HepG2 (cell line): ENCODE data around the gene TM2D3. TPM values are rescaled to one million over a fixed set of nuclear protein-coding genes. Genes with fewer than 3 reads are reported as not detected.

Source experiments
- DMAP1 ChIP-seq: IDR thresholded peaks from 2 replicates; pipeline ENCODE4 v1.6.1; 2016
- EHMT2 ChIP-seq: fragments of 200-600 bp; sonication (generic); IDR thresholded peaks from 2 replicates; pipeline ENCODE4 v1.7.0; 2017; ENCODE audit warnings: antibody characterized with exemption, low read depth, low read length, borderline replicate concordance
- EP300 ChIP-seq, 3 experiments: sonication (generic) in 1 of 3; formaldehyde crosslinking in 1 of 3; IDR thresholded peaks; 2 replicates each; pipeline versions ENCODE4 v1.5.1 to v1.6.1; 2011 to 2020; ENCODE audit warnings: low read depth in 2 of 3, low read length in 2 of 3, borderline replicate concordance in 1 of 3, improper control_type of control experiment in 1 of 3, mild to moderate bottlenecking in 1 of 3, missing genetic modification reagents in 1 of 3, moderate library complexity in 1 of 3
- JUN ChIP-seq: sonication (generic); formaldehyde crosslinking; IDR thresholded peaks from 2 replicates; pipeline ENCODE4 v1.4.0; 2020; ENCODE audit warnings: mild to moderate bottlenecking, missing genetic modification reagents
- NFKB2 ChIP-seq: sonication (generic); formaldehyde crosslinking; IDR thresholded peaks from 2 replicates; pipeline ENCODE4 v1.4.0; 2020; ENCODE audit warnings: missing genetic modification reagents, borderline replicate concordance
- PAWR ChIP-seq: sonication (generic); formaldehyde crosslinking; IDR thresholded peaks from 2 replicates; pipeline ENCODE4 v1.4.0; 2020; ENCODE audit warnings: missing genetic modification reagents, mild to moderate bottlenecking, borderline replicate concordance
- PHF21A ChIP-seq: sonication (generic); formaldehyde crosslinking; IDR thresholded peaks from 2 replicates; pipeline ENCODE4 v1.5.0; 2020; ENCODE audit warnings: mild to moderate bottlenecking, missing genetic modification reagents
- PHF8 ChIP-seq: sonication (generic); formaldehyde crosslinking; IDR thresholded peaks from 2 replicates; pipeline ENCODE4 v1.5.0; 2020; ENCODE audit warnings: missing genetic modification reagents
- RFXANK ChIP-seq: IDR thresholded peaks from 2 replicates; pipeline ENCODE4 v1.6.1; 2016
- ZC3H13 ChIP-seq: sonication (generic); formaldehyde crosslinking; IDR thresholded peaks from 2 replicates; pipeline ENCODE4 v1.8.1; 2023; ENCODE audit warnings: mild to moderate bottlenecking, missing genetic modification reagents, moderate library complexity
- ZMAT3 ChIP-seq: sonication (generic); formaldehyde crosslinking; conservative IDR thresholded peaks from 2 replicates; pipeline ENCODE4 v1.7.0; 2021; ENCODE audit warnings: missing genetic modification reagents
- ZNF24 ChIP-seq: fragments of 450-650 bp; IDR thresholded peaks from 2 replicates; pipeline ENCODE4 v1.6.1; 2017; ENCODE audit warnings: antibody characterized with exemption, mild to moderate bottlenecking
- ZNF264 ChIP-seq: sonication (generic); formaldehyde crosslinking; IDR thresholded peaks from 2 replicates; pipeline ENCODE4 v1.4.0; 2020; ENCODE audit warnings: missing genetic modification reagents
- ZNF326 ChIP-seq: sonication (generic); formaldehyde crosslinking; IDR thresholded peaks from 2 replicates; pipeline ENCODE4 v1.4.0; 2020; ENCODE audit warnings: missing genetic modification reagents, borderline replicate concordance
- ZNF446 ChIP-seq: sonication (generic); formaldehyde crosslinking; IDR thresholded peaks from 2 replicates; pipeline ENCODE4 v1.5.0; 2020; ENCODE audit warnings: mild to moderate bottlenecking, missing genetic modification reagents
- ZNF75D ChIP-seq: sonication (generic); formaldehyde crosslinking; IDR thresholded peaks from 2 replicates; pipeline ENCODE4 v1.8.1; 2023; ENCODE audit warnings: missing genetic modification reagents, mild to moderate bottlenecking, borderline replicate concordance
- ZNF879 ChIP-seq: sonication (generic); formaldehyde crosslinking; IDR thresholded peaks from 2 replicates; pipeline ENCODE4 v1.8.1; 2023; ENCODE audit warnings: missing genetic modification reagents
- ZSCAN12 ChIP-seq: sonication (generic); formaldehyde crosslinking; IDR thresholded peaks from 2 replicates; pipeline ENCODE4 v1.9.0; 2021; ENCODE audit warnings: mild to moderate bottlenecking, missing genetic modification reagents
- ZSCAN9 ChIP-seq: IDR thresholded peaks from 2 replicates; pipeline ENCODE4 v1.6.1; 2016; ENCODE audit warnings: borderline replicate concordance
- polyA plus RNA-seq, 8 experiments: library from polyadenylated mRNA; depleted of rRNA in 3 of 8; stranded (reverse) in 7 of 8; unstranded in 1 of 8; fragments of >200 nt; fragmentation: Illumina TruSeq in 4 of 8; extraction: Trizol in 4 of 8; gene quantifications; 2 replicates each; pipeline versions ENCODE4 v1.2.1 to v1.2.3, GENCODE V29; 2011 to 2016; ENCODE audit warnings: low read depth in 4 of 8, missing spikeins in 1 of 8, mixed read lengths in 1 of 8; ENCODE audit not compliant: insufficient read depth in 1 of 8
- total RNA-seq, 5 experiments: library from RNA; depleted of rRNA; stranded (reverse); fragments of >200 nt; fragmentation: Illumina TruSeq; extraction: Trizol; gene quantifications; 2 replicates each; pipeline ENCODE4 v1.2.3, GENCODE V29; 2016; ENCODE audit warnings: low read depth in 1 of 5
- TF ChIP-seq, protein P1 (sequence below), 2 experiments: sonication (generic) in 1 of 2; formaldehyde crosslinking in 1 of 2; IDR thresholded peaks; 2 replicates each; pipeline versions ENCODE4 v1.5.1 to v1.6.1; 2011 to 2020; ENCODE audit warnings: borderline replicate concordance in 1 of 2, low read depth in 1 of 2, low read length in 1 of 2, mild to moderate bottlenecking in 1 of 2, missing genetic modification reagents in 1 of 2, moderate library complexity in 1 of 2
- TF ChIP-seq, protein P2 (sequence below): sonication (generic); formaldehyde crosslinking; IDR thresholded peaks from 2 replicates; pipeline ENCODE4 v1.5.1; 2020; ENCODE audit warnings: missing genetic modification reagents, mild to moderate bottlenecking, borderline replicate concordance
- TF ChIP-seq, protein P3 (sequence below): sonication (generic); formaldehyde crosslinking; IDR thresholded peaks from 2 replicates; pipeline ENCODE4 v1.5.0; 2020; ENCODE audit warnings: mild to moderate bottlenecking, missing genetic modification reagents, borderline replicate concordance
- TF ChIP-seq, protein P4 (sequence below): sonication (generic); formaldehyde crosslinking; IDR thresholded peaks from 2 replicates; pipeline ENCODE4 v1.5.0; 2020; ENCODE audit warnings: missing genetic modification reagents

The TM2D3 gene
- total and polyA plus RNA-seq, 2 of the 13 experiments (the other 11 are each of a cell fraction or from before 2014, with no cell fraction given) = 31.1 to 72.7 TPM

DNA sequence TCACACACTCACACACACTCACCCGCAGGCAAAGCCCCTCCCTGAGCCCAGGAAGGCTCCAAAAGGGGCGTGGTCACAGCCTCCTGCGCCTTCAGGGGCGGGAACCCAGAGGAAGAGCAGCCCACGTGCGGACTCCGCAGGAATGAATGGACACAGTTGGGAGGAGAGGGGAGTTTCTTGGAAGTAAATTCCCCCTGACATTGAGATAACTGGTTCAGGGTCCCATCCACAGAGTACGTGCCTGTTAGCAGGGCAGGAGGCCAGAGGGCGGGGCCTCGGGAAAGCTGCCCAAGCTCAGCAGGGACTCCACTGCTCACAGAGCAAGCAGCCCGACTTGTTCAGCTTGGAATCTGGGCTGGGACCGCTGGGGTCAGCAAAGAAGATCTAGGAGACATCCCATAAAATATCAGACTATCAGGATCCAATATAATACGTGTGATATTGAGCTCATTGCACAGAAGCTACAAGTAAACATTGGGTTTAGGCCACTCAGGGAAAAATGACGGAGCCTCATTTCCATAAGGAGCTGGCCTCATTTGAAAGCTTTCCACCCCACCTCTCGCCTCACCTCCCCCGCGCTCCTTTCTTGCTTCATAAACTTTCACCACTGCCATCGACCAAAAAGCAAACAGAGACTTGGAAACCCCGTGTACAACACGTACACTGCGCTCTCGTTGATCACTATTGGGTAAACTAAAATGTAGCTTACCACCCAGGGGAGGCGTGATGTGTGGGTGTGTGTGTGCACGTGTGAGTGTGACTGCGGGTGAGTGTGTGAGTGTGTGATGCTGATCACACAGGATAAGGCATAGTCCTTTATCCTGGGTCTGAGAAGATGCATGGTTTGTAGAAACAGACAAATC, 36.0 kb downstream of the TM2D3 start (continued):
- TF ChIP-seq, protein P1, sequence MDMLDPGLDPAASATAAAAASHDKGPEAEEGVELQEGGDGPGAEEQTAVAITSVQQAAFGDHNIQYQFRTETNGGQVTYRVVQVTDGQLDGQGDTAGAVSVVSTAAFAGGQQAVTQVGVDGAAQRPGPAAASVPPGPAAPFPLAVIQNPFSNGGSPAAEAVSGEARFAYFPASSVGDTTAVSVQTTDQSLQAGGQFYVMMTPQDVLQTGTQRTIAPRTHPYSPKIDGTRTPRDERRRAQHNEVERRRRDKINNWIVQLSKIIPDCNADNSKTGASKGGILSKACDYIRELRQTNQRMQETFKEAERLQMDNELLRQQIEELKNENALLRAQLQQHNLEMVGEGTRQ (IDR thresholded peaks at IDR 0.05; ENCODE audit: low read depth, low read length) = no peak
- TF ChIP-seq, protein P1 (CRISPR knock-in tag; IDR thresholded peaks at IDR 0.05; ENCODE audit: borderline replicate concordance) = 0 out of 2 replicates have a peak, but pooled peaks have one; percentile 22
- TF ChIP-seq PHF21A (CRISPR knock-in tag) (peak; percentile 68), NFKB2 (CRISPR knock-in tag) (peak; percentile 64; the same call in 1 of the 2 replicates), ZSCAN12 (CRISPR knock-in tag) (no peak), DMAP1 (0 out of 2 replicates have a peak, but pooled peaks have one; percentile 17), RFXANK (CRISPR knock-in tag) (no peak), EP300 (IDR thresholded peaks at IDR 0.05; ENCODE audit: low read depth in 2 of 2, low read length in 2 of 2) (peak in 1 of 2 experiments; percentile 24; a peak in 1 of 4 replicates), EP300 (CRISPR knock-in tag; IDR thresholded peaks at IDR 0.05; ENCODE audit: borderline replicate concordance) (no peak), ZNF446 (CRISPR knock-in tag) (no peak), EHMT2 (no peak), ZNF75D (CRISPR knock-in tag) (no peak), PHF8 (no peak; the same call in 1 of the 2 replicates), ZSCAN9 (CRISPR knock-in tag) (peak; percentile 24; the same call in 1 of the 2 replicates), JUN (CRISPR knock-in tag) (no peak), ZMAT3 (CRISPR knock-in tag) (peak; percentile 72), ZNF326 (CRISPR knock-in tag) (no peak), ZNF264 (CRISPR knock-in tag) (no peak; the same call in 1 of the 2 replicates), ZNF24 (no peak), ZNF879 (CRISPR knock-in tag) (peak; percentile 64; the same call in 1 of the 2 replicates), PAWR (CRISPR knock-in tag) (no peak), ZC3H13 (CRISPR knock-in tag) (0 out of 2 replicates have a peak, but pooled peaks have one; percentile 35)
- TF ChIP-seq, protein P2, sequence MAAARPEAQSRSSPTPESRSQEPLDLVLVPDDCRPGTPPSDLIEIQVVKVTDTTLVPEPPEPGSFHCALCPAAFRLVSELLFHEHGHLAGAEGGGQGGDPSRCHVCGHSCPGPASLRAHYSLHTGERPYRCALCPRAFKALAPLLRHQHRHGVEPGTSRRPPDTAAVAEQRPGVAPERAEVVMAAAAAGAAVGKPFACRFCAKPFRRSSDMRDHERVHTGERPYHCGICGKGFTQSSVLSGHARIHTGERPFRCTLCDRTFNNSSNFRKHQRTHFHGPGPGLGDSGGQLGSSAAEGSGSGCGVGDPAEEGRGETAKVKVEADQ (CRISPR knock-in tag) = no peak; the same call in 1 of the 2 replicates
- TF ChIP-seq, protein P3, sequence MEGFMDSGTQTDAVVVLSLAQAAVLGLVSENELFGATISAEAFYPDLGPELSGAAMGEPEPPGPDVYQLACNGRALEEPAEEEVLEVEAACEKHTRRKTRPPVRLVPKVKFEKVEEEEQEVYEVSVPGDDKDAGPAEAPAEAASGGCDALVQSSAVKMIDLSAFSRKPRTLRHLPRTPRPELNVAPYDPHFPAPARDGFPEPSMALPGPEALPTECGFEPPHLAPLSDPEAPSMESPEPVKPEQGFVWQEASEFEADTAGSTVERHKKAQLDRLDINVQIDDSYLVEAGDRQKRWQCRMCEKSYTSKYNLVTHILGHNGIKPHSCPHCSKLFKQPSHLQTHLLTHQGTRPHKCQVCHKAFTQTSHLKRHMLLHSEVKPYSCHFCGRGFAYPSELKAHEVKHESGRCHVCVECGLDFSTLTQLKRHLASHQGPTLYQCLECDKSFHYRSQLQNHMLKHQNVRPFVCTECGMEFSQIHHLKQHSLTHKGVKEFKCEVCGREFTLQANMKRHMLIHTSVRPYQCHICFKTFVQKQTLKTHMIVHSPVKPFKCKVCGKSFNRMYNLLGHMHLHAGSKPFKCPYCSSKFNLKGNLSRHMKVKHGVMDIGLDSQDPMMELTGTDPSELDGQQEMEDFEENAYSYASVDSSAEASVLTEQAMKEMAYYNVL = peak; percentile 82; the same call in 1 of the 2 replicates
- TF ChIP-seq, protein P4, sequence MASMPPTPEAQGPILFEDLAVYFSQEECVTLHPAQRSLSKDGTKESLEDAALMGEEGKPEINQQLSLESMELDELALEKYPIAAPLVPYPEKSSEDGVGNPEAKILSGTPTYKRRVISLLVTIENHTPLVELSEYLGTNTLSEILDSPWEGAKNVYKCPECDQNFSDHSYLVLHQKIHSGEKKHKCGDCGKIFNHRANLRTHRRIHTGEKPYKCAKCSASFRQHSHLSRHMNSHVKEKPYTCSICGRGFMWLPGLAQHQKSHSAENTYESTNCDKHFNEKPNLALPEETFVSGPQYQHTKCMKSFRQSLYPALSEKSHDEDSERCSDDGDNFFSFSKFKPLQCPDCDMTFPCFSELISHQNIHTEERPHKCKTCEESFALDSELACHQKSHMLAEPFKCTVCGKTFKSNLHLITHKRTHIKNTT (CRISPR knock-in tag) = no peak
